ENCODE results near the gene TNFRSF21. TPM values are rescaled to one million over a fixed set of nuclear protein-coding genes. Genes with fewer than 3 reads are reported as not detected.
A peak's percentile ranks its signal among the peaks of the same experiment; 100 is the strongest.

Gene TNFRSF21
- polyA plus RNA-seq, 3 donors = 0.43 to 0.86 (median 0.58) TPM

GRCh38 chr6:47239546-47239945 lies 70.2 kb downstream of the TNFRSF21 start:
- Mint-ChIP-seq H3K27ac (peak overlapping the region in 2 of 7 donors; percentile 28 to 42), H3K4me1 (peaks cover 55% of the 10 kb centered on the region), H3K36me3 (peaks cover 0 to 3% of the 10 kb centered on the region in 2 donors), H3K4me3 (no peak overlapping the region), H3K27me3 (ENCODE audit: low read depth in 3 of 3) (no peaks in the 10 kb centered on the region), H3K9me3 (no peaks in the 10 kb centered on the region)
- DNase-seq = no peak
- peaks cover 42 to 43% of the 10 kb centered on the region in 2 donors for H3K4me1 ChIP-seq (ENCODE audit: control insufficient read depth in 1 of 2, insufficient read depth in 2 of 2, low read length in 2 of 2)
- H4K20me1 ChIP-seq (ENCODE audit: insufficient read depth, low read length) = no peaks in the 10 kb centered on the region
- no peaks in the 10 kb centered on the region for H3K79me2 ChIP-seq (ENCODE audit: insufficient read depth, low read length)
- no peaks in the 10 kb centered on the region for H3K27me3 ChIP-seq (ENCODE audit: control insufficient read depth in 2 of 2, insufficient read depth in 2 of 2, low read length in 2 of 2)
- H2AFZ ChIP-seq (ENCODE audit: insufficient read depth, low read depth, low read length, poor library complexity, severe bottlenecking) = no peak overlapping the region
- intact Hi-C loops (cut with micrococcal nuclease) = loop anchor here in 1 of 2 donors (5.0 kb wide), 1 partner anchor 72 kb away; no protein-coding TSS in a partner anchor
- H3K9ac ChIP-seq (ENCODE audit: insufficient read depth, low read length, poor library complexity, severe bottlenecking) = no peak overlapping the region
- 68% methylated on average over 2 of the region's 2 CpGs for WGBS (ENCODE audit: insufficient coverage)
- H3K9me3 ChIP-seq (replicated peaks in 1 of 2; ENCODE audit: control insufficient read depth in 1 of 2, insufficient read depth in 1 of 2, low read length in 2 of 2) = no peaks in the 10 kb centered on the region
- H3K27ac ChIP-seq (ENCODE audit: low read depth in 1 of 2, low read length in 2 of 2) = no peak overlapping the region
- H3K36me3 ChIP-seq (replicated peaks in 1 of 2; ENCODE audit: control insufficient read depth in 1 of 2, insufficient read depth in 2 of 2, low read length in 2 of 2) = no peaks in the 10 kb centered on the region
- H3K4me3 ChIP-seq (replicated peaks in 1 of 3; ENCODE audit: low read depth in 2 of 3, low read length in 3 of 3) = no peak overlapping the region
- H3K4me2 ChIP-seq (replicated peaks; ENCODE audit: extremely low read depth, low read length, poor library complexity, severe bottlenecking) = no peak overlapping the region
- no peak for TF ChIP-seq CTCF (IDR thresholded peaks at IDR 0.05)

GRCh38 chr6:47238456-47238995 lies 71.2 kb downstream of the TNFRSF21 start:
- no CpG with 5 or more reads among the region's 1 CpG for WGBS (ENCODE audit: insufficient coverage)

More at GRCh38 chr6:47238456-47238995, 71.2 kb downstream of the TNFRSF21 start:
- Mint-ChIP-seq H3K4me1 (peaks cover 52% of the 10 kb centered on the region), H3K27me3 (ENCODE audit: low read depth in 3 of 3) (no peaks in the 10 kb centered on the region), H3K27ac (no peak overlapping the region), H3K36me3 (no peaks in the 10 kb centered on the region), H3K4me3 (no peak overlapping the region), H3K9me3 (no peaks in the 10 kb centered on the region)
- no peak for DNase-seq
- Histone ChIP-seq H3K27me3 (ENCODE audit: control insufficient read depth in 2 of 2, insufficient read depth in 2 of 2, low read length in 2 of 2) (no peaks in the 10 kb centered on the region), H3K4me1 (ENCODE audit: control insufficient read depth in 1 of 2, insufficient read depth in 2 of 2, low read length in 2 of 2) (peaks cover 40 to 41% of the 10 kb centered on the region in 2 donors), H3K27ac (ENCODE audit: low read depth in 1 of 2, low read length in 2 of 2) (no peak overlapping the region), H3K79me2 (ENCODE audit: insufficient read depth, low read length) (no peaks in the 10 kb centered on the region), H3K9ac (ENCODE audit: insufficient read depth, low read length, poor library complexity, severe bottlenecking) (no peak overlapping the region), H2AFZ (ENCODE audit: insufficient read depth, low read depth, low read length, poor library complexity, severe bottlenecking) (no peak overlapping the region), H3K9me3 (replicated peaks in 1 of 2; ENCODE audit: control insufficient read depth in 1 of 2, insufficient read depth in 1 of 2, low read length in 2 of 2) (no peaks in the 10 kb centered on the region), H3K4me3 (replicated peaks in 1 of 3; ENCODE audit: low read depth in 2 of 3, low read length in 3 of 3) (no peak overlapping the region), H3K36me3 (replicated peaks in 1 of 2; ENCODE audit: control insufficient read depth in 1 of 2, insufficient read depth in 2 of 2, low read length in 2 of 2) (no peaks in the 10 kb centered on the region), H3K4me2 (replicated peaks; ENCODE audit: extremely low read depth, low read length, poor library complexity, severe bottlenecking) (no peak overlapping the region), H4K20me1 (ENCODE audit: insufficient read depth, low read length) (no peaks in the 10 kb centered on the region)
- intact Hi-C loops (cut with micrococcal nuclease) = loop anchor here in 1 of 2 donors (5.0 kb wide), 1 partner anchor 71 kb away; no protein-coding TSS in a partner anchor
- TF ChIP-seq CTCF (IDR thresholded peaks at IDR 0.05) = no peak
